Endothelial cell of umbilical vein (primary cell): ENCODE data around the gene DACT2.

ENCODE experiments used
- CTCF ChIP-seq, 2 donors: IDR thresholded peaks; 1 replicate in 1 of 2; 2 replicates in 1 of 2; pipeline ENCODE4 v1.5.1; 2011; ENCODE audit warnings: low read length in 2 of 2, mild to moderate bottlenecking in 2 of 2, moderate library complexity in 2 of 2, control low read depth in 1 of 2, inconsistent platforms in 1 of 2, low read depth in 1 of 2; ENCODE audit not compliant: insufficient read depth in 1 of 2; ENCODE audit errors: extremely low read depth in 1 of 2
- EZH2 ChIP-seq: IDR thresholded peaks from 2 replicates; pipeline ENCODE4 v1.6.1; 2012; ENCODE audit warnings: borderline replicate concordance, low read depth, mild to moderate bottlenecking, moderate library complexity, low read length, inconsistent platforms; ENCODE audit not compliant: severe bottlenecking
- FOS ChIP-seq: IDR thresholded peaks from 2 replicates; pipeline ENCODE4 v1.6.1; 2011; ENCODE audit warnings: mild to moderate bottlenecking, low read length, moderate library complexity, borderline replicate concordance; ENCODE audit not compliant: insufficient read depth
- GATA2 ChIP-seq: IDR thresholded peaks from 2 replicates; pipeline ENCODE4 v1.7.0; 2011; ENCODE audit warnings: low read depth, mild to moderate bottlenecking, moderate library complexity, mixed read lengths, low read length; ENCODE audit not compliant: insufficient read length, insufficient read depth
- JUN ChIP-seq: IDR thresholded peaks from 2 replicates; pipeline ENCODE4 v1.6.1; 2011; ENCODE audit warnings: borderline replicate concordance, low read depth; ENCODE audit not compliant: insufficient read length, insufficient read depth
- MAX ChIP-seq: IDR thresholded peaks from 2 replicates; pipeline ENCODE4 v1.6.1; 2011; ENCODE audit not compliant: insufficient read depth, insufficient read length
- MYC ChIP-seq: IDR thresholded peaks from one replicate; pipeline ENCODE4 v1.6.1; 2011; ENCODE audit warnings: mild to moderate bottlenecking, low read depth, low read length
- POLR2A ChIP-seq: IDR thresholded peaks from 2 replicates; pipeline ENCODE4 v1.6.1; 2012; ENCODE audit warnings: low read depth, mild to moderate bottlenecking, control low read depth, low read length
- POLR2AphosphoS5 ChIP-seq: IDR thresholded peaks from 2 replicates; pipeline ENCODE4 v1.6.1; 2012; ENCODE audit warnings: low read depth, mild to moderate bottlenecking, control low read depth, low read length, moderate library complexity; ENCODE audit not compliant: insufficient read depth

DNA sequence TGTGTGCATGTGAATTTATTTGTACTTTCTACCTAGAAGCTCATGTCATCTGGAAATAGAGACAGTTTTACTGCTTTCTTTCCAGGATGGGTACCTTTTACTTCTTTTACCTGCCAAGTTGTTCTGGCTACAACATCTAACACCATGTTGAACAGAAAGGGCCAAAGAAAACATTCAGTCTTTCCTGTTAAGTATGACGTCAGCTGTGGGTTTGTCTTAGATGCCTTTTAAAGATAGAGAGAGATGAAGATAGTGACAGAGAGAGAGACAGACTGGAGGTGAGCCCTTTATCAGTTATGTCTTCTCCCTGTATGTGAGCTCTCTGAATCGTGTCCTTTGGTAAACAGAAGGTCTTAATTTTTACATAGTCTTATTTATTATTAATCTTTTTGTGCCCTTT, 3.4 kb upstream of the DACT2 start:
- no peak for TF ChIP-seq CTCF (IDR thresholded peaks at IDR 0.05; ENCODE audit: extremely low read depth in 1 of 2, insufficient read depth in 1 of 2, low read depth in 1 of 2, low read length in 2 of 2)
- no peak for TF ChIP-seq MYC
- TF ChIP-seq POLR2A, result no peak
- TF ChIP-seq POLR2AphosphoS5, result no peak
- no peak for TF ChIP-seq GATA2
- TF ChIP-seq EZH2, result no peak
- TF ChIP-seq MAX, result no peak
- no peak for TF ChIP-seq JUN
- TF ChIP-seq FOS, result no peak
